HG02840 (cell line): ENCODE data around the gene TMEM270.

Experiments
- ATAC-seq: cut with Tn5 transposase; IDR thresholded peaks from one replicate; pipeline ENCODE4 v1.9.1; 2021; ENCODE audit warnings: mild to moderate bottlenecking, moderate library complexity, moderate number of reproducible peaks; ENCODE audit not compliant: unreplicated experiment, low FRiP score

TMEM270 gene

GRCh38 chr7:73851410-73852338 is 9.3 kb upstream of the TMEM270 start:
- no peak for ATAC-seq

GRCh38 chr7:73852500-73852899 is 8.5 kb upstream of the TMEM270 start:
- no peak for ATAC-seq

- no peak for ATAC-seq
These were observed 4.0 kb upstream of the TMEM270 start for GRCh38 chr7:73856941-73857340.

- ATAC-seq, result no peak
These were observed 2.2 kb upstream of the TMEM270 start for GRCh38 chr7:73858807-73859206.

GRCh38 chr7:73861305-73861704 is 346 bp downstream of the TMEM270 start:
- no peak for ATAC-seq

GRCh38 chr7:73864981-73865711 is 4.2 kb downstream of the TMEM270 start:
- no peak for ATAC-seq

- ATAC-seq, result no peak
These were observed 4.9 kb downstream of the TMEM270 start for GRCh38 chr7:73865738-73866445.

- ATAC-seq, result no peak
These were observed 5.4 kb downstream of the TMEM270 start for GRCh38 chr7:73866446-73866767.

GRCh38 chr7:73869011-73869798 is 8.2 kb downstream of the TMEM270 start:
- ATAC-seq, result no peak

- ATAC-seq, result no peak
These were observed 9.1 kb downstream of the TMEM270 start for GRCh38 chr7:73870041-73870492.

GRCh38 chr7:73871163-73872011 is 10.4 kb downstream of the TMEM270 start:
- ATAC-seq, result no peak

- no peak for ATAC-seq
These were observed 11.3 kb downstream of the TMEM270 start for GRCh38 chr7:73872056-73872908.

- ATAC-seq, result no peak
These were observed 15.4 kb downstream of the TMEM270 start for GRCh38 chr7:73876361-73876760.

- ATAC-seq, result no peak
These were observed 16.0 kb downstream of the TMEM270 start for GRCh38 chr7:73876973-73877372.

GRCh38 chr7:73879977-73880681 is 19.2 kb downstream of the TMEM270 start:
- no peak for ATAC-seq

- no peak for ATAC-seq
These were observed 19.9 kb downstream of the TMEM270 start for GRCh38 chr7:73880755-73881328.

- ATAC-seq, result no peak
These were observed 20.5 kb downstream of the TMEM270 start for GRCh38 chr7:73881352-73882046.
